GDM1 (cell line): ENCODE results near the gene KLHDC8A.

ENCODE experiments used
- DNase-seq: peaks from one replicate; lab custom pipeline; 2025; lab: John Stamatoyannopoulos, UW

Gene KLHDC8A

GRCh38 chr1:205344066-205344928, 12.4 kb downstream of the KLHDC8A start:
- DNase-seq: no peak

- no peak for DNase-seq
Measured at GRCh38 chr1:205343431-205344065, 13.2 kb downstream of the KLHDC8A start.

- DNase-seq: no peak
Measured at GRCh38 chr1:205342986-205343385, 13.7 kb downstream of the KLHDC8A start.

GRCh38 chr1:205340676-205341075, 16.0 kb downstream of the KLHDC8A start:
- no peak for DNase-seq

DNA sequence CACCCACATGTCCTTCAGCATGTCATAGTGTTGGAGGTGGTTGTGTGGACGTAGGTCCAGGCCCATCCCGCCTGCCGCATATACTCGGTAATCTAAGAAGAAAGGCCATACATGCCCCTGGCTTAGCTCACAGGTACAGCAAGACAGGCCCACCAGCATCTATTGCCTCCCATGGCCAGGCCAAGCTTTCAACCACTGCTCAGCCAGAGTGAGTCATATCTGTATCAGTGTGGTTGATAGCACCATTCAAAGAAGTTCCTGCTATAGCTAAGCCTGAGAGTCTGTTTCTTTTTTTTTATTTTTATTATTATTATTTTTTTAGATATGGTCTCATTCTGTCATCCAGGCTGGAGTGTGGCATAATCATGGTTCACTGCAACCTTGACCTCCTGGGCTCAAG, 17.0 kb downstream of the KLHDC8A start:
- DNase-seq: no peak

DNA sequence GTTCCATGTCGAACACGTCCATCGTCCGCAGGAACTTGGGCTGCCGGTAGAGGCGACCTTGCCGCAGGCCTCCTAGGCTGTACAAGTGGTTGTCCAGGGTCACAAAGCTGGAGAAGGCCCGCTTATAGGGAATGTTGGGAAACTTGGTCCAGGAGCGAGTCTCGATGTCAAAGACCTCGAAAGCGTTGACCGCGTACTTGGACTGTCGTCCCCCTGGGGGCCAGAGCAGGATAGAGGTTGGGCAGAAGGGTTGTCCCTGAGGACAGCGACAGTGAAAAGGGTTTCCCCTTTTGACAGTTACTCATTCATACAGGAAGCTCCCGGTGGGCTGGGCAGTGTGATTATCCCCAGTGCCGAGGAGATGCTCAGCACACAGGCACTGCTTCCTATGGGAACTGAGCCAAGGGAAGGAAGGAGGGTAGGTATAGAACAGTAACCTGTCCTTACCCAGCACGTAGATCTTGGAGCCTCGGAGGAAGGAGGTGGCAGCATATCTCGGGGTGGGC, 17.5 kb downstream of the KLHDC8A start:
- no peak for DNase-seq

DNA sequence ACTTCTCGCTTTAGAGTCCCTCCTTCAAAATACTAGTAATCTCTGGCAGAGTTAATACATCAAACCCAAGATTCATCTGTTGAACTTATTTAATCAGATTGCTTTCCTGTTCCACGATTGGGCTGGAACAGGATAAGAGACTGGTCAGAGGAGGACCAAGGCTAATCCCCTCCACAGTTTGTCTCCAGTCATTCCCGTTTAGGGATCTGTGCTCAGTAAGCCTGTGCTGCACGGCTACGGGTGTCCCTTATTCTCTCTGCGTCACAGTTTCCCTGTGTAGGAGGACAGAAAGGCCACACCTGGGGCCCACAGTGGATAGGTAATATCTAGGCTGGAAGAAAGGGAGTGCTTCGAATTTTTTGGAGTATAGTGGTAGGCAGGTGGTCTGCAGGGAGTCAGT, 18.7 kb downstream of the KLHDC8A start:
- no peak for DNase-seq

DNA sequence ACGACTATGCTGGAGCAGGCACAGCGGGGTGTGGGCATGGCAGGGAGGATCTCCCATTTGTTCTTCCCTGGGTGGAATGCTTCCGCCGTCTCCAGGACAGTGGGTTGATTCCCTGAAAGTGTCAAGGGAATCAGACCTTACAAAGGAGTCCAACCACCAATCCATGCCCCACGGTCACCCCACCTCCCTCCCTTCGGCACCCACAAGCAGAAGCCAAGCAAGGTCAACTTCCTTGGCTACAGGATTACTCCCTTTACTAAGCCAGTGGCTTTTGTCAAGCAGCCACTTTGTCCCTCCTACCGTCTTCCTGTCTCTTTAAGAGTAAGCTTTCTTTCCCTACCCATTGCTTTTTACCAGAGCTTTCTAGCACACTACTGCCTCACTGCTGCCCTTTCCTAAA, 19.2 kb downstream of the KLHDC8A start:
- DNase-seq: no peak

DNA sequence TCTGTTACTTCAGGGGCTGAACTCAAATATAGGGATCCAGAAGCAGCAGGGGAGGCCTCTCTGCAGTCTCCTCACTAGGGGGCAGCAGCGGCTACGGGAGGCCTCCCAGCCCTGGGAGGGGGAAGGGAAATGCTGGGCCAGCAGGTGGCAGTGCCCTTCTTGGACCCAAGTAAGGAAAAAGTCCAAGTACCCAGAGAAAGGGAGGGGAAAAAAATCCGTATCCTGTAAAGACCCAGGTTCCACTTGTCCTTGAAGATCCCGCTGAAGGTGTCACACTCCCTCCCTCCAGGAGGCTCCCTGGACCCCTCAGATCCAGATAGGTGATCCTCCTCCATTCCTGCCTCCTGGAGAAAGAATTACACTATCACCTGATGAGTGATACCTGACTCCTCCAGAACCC, 21.0 kb downstream of the KLHDC8A start:
- DNase-seq: peak; percentile 37

DNA sequence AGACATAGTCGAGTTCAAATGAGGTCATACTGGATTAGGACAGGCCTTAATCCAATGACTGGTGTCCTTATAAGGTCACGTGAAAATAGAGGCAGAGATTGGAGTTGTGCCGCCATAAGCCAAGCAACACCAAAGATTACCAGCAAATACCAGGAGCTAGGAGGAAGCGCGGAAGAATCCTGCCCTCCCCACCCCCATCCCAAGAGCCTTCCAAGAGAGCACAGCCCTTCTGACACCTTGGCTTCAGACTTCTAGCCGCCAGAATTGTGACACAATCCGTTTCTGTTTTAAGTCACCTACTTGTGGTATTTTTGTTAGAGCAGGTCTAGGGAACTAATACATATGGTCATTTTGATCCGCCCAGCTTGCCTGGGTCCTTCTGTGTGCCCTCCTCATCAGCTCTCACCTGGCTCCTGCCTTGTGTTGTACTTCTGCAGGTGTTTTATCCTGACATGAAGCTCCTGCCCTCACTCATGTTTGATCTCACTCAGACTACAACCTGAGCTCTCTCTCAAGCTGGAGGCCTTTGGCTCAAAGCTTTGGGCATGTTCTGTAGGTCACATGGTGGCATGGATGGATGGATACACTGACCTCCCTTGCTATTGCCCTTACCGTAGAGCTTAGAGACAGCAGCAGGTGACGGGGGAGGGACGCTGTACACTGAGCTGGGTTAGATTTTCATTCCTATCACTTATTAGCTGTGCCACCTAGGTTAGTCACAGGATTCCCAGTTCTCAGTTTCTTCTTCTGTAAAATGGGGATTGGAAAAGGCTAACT, 24.5 kb downstream of the KLHDC8A start:
- no peak for DNase-seq

- no peak for DNase-seq
Measured at GRCh38 chr1:205330150-205330549, 26.6 kb downstream of the KLHDC8A start.

DNA sequence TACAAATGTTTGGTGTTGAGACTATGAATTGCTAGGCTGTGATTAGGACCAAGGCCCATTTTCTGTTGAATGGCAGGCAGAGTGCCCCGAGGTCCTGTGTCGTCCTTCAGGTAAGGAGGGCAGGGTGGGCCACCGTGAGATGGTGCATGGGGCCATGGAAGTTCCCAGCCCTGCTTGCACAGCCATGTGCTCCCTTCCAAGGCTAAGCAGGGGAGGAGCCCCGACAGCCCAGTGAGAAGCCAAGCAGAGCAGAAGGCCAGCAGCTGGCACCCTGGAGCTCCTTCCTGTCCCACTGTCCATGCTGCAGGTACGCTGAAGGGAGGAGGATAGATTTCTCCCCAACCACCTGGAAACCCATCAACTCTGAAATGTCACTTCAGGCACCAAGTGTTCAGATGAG, 27.0 kb downstream of the KLHDC8A start:
- DNase-seq: no peak

DNA sequence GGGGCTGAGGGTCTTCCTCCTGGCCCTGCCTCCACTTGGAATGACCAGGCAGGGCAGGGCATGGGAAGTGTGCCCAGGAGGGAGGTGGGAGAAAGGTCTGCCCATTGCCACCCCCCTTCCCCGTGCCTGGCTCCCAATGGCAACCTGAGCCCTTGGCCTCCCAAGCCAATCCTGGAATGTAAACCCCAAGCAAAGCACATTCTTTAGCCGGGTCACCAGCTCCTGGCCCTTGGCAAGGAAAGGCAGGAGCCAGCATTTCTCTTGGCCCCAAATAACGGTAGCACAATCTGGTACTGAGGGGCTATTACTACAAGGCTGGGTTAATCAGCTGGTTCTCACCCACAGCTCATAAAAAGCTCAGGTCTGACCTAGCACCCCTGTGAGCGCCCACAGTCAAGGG, 28.2 kb downstream of the KLHDC8A start:
- DNase-seq: no peak

DNA sequence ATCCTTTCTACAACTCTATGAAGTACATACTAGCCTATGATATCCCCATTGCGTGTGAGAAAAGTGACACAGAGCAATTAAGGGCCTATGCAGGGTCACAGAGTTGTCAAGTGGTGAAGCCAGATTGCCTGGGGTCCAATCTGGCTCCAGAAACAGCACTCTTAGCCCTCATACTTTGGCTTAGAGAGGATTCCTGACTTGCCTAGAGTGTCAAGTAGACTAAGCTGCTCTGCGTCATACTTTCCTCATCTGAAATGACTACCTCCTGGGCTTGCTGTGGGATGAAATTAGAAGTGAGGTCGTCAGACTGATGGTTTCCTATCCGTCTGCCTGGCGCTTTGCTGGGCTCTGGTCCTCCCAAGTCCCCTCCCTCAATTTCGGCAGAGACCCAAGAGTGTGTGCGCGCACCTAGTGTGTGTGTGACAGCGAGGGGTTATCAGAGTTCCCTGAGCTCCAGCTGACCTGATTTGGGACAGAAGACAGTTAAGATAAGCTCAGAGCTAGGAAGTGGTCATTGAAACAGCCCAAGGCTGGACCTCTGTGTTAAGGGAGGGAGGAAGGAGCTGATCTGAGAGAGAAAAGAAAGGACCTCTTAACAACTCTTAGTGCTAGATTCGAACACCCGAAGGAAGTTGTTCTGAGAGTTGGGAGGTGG, 29.8 kb downstream of the KLHDC8A start:
- DNase-seq: no peak

DNA sequence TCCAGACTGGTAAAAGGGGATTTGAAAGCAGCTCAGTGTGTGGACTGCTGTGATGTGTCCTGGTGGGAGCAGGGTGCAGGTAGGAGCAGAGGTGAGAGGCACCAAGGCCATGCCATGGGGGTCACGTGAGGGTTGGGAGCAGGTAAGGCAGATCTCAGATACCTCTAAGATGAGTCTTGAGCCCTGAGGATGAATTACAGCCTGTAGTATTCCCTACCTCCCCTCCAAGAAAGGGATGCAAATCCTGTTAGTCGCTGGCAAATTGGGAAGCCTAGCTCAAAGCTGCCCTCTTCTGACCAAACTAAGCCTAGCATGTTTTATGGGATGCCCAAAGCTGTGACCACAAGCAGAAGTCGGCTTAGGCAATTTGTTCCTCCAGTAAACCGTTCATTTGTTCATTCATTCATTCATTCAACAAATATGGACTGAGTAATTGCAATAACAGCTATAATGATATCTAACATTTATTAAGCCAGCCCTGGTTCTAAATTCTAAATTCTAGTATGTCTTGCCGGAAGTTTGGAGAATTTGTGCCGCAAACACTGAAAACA, 31.3 kb downstream of the KLHDC8A start:
- DNase-seq: peak; percentile 14

DNA sequence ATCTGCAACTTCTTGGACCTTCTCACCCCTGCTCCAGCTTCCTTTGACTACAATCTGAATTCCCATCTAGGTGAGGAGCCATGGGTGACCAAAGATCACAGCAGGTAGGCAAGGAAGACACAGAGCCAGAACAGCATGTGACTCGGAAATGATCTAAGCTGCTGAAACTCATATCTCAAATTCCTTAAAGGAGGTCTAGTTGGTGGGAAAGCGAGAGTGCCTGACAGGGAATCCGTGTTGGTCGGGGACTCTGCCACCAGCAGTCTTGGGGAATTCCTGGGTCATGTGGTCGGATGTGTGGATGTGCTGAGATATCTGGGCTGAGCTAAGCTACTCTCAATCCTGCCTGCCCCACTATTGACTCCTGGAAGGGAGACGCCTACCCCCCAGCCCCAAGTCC, 31.9 kb downstream of the KLHDC8A start:
- no peak for DNase-seq

DNA sequence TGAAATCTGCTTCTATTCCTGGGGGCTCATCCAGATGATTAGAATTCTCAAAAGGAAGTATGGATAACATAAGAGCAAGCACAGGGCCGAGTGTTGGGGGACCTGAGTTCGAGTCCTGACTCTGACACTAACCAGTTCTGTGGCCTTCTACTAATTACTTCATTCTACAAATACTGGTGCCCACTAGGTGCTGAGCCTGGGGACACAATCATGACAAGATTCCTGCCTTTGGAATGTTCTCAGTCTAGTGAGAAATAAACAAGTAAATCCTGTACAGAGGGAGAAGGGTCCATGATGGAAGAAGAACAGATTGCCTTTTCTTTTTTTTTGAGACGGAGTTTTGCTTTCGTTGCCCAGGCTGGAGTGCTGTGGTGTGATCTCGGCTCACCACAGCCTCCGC, 32.9 kb downstream of the KLHDC8A start:
- no peak for DNase-seq

- DNase-seq: no peak
Measured at GRCh38 chr1:205321959-205322283, 34.8 kb downstream of the KLHDC8A start.

DNA sequence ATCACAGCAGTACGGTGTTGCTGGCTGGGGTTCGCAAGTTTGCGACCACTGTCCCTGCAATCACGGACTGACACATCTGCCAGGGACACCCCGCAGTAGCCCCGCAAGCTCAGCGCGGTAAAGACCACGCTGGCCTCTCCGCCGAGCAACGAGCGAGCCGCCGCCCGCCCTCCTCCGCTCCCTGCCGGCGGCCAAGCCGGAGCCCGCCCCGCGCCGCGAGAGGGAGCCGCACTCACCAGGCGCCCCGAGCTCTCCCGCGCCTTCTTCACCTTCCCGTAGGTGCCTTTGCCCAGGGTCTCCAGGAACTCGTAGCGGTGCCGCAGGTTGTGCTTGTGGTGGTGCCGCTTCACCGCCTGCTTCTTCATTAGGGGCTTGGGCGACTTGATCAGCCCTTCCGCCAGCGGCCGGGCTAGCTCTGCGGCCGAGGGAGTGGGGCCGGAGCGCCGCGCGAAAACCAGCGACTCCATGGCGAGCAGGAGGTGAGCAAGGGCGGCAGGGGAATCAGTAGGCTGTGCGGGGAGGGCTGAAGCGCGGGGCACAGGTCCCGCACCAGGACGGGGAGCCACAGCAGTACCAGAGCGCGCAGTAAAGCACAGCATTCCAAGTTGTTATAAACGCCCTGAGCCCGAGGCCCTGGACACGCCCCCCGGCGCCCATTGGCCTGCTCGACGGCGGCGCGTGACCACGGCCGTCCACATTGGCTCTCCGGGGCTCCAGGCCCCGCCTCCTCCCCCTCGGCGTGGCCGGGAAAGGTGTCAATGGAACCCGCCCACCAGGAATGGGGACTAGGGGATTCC, 35.4 kb downstream of the KLHDC8A start, which contains the start of gene NUAK2:
Gene NUAK2 (minus strand): TSS at position 584 of the 797 bp plus-strand sequence. CDS start 117 bp downstream, at position 467.
- DNase-seq: peak; percentile 38

DNA sequence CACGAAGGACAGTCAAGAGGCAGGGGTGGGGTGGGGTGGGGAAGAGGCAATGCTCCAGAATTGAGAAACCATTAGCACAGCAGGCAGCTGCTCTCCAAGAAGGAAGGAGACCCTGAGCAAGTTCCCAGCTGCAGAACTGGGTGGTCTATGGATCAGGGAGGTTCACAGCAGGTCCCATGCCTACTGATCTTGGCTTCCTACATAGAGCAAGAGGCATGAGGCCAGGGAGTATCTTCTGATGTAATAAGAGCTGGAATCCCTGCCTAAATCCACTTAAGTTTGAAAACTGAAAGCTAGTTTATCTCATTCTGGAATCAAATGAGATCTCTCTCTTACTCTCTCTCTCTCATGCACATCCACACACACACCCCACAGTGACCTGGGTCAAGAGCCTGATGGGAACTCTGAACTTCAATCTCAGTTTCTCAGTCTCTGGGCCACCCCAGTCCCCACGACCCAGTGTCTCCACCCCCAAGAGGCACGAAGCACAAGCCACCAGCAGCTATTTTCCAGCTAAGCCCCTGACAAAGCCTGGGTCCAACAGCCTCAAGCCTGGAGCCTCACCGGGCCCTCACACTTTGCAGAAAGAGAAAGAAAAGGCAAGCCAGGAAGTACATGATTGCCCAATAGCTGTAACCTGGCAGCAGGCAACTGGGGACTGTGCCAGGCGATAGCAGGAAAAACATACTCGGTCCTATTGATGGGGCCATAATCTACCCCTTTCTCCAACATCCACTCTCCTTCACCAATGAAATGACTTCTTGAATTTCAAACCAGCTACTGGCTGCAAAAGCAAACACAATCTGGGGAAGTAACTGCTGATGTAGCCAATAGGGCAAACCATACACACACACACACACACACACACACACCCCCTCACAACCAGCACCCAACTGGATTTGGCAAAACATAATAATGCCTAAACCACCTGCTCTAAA, 37.4 kb downstream of the KLHDC8A start:
- no peak for DNase-seq
